ENCODE measurements around the gene TSPEAR.

The TSPEAR gene

DNA sequence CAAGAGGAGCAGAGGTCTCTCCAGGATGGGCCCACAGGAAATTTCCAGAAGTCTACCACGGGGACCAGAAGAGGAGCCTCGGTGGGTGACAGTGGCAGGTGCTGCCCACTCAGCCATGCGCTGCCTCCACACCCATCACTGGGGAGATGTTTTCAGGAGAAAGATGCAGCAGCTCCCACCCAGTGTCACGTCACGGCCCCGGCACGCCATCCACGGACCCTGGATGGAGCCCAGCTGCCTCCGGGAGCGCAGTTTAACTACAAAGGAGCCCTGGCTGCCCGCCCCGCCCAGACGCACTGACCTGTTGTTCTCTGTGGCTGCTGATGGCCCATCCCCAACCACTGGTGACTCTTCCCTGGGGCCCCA lies 6.8 kb downstream of the TSPEAR start:
- Mint-ChIP-seq H3K27me3 (ENCODE audit: low read depth) (peaks cover 99% of the 10 kb centered on the region), H3K9me3 (peaks cover 5% of the 10 kb centered on the region), H3K4me1 (peaks cover 10% of the 10 kb centered on the region), H3K36me3 (ENCODE audit: low read depth) (no peaks in the 10 kb centered on the region), H3K4me3 (no peak overlapping the region), H3K27ac (no peak overlapping the region)
- TF ChIP-seq, protein P1, sequence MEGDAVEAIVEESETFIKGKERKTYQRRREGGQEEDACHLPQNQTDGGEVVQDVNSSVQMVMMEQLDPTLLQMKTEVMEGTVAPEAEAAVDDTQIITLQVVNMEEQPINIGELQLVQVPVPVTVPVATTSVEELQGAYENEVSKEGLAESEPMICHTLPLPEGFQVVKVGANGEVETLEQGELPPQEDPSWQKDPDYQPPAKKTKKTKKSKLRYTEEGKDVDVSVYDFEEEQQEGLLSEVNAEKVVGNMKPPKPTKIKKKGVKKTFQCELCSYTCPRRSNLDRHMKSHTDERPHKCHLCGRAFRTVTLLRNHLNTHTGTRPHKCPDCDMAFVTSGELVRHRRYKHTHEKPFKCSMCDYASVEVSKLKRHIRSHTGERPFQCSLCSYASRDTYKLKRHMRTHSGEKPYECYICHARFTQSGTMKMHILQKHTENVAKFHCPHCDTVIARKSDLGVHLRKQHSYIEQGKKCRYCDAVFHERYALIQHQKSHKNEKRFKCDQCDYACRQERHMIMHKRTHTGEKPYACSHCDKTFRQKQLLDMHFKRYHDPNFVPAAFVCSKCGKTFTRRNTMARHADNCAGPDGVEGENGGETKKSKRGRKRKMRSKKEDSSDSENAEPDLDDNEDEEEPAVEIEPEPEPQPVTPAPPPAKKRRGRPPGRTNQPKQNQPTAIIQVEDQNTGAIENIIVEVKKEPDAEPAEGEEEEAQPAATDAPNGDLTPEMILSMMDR (IDR thresholded peaks at IDR 0.05; ENCODE audit: unreplicated experiment in 3 of 3), result no peak

DNA sequence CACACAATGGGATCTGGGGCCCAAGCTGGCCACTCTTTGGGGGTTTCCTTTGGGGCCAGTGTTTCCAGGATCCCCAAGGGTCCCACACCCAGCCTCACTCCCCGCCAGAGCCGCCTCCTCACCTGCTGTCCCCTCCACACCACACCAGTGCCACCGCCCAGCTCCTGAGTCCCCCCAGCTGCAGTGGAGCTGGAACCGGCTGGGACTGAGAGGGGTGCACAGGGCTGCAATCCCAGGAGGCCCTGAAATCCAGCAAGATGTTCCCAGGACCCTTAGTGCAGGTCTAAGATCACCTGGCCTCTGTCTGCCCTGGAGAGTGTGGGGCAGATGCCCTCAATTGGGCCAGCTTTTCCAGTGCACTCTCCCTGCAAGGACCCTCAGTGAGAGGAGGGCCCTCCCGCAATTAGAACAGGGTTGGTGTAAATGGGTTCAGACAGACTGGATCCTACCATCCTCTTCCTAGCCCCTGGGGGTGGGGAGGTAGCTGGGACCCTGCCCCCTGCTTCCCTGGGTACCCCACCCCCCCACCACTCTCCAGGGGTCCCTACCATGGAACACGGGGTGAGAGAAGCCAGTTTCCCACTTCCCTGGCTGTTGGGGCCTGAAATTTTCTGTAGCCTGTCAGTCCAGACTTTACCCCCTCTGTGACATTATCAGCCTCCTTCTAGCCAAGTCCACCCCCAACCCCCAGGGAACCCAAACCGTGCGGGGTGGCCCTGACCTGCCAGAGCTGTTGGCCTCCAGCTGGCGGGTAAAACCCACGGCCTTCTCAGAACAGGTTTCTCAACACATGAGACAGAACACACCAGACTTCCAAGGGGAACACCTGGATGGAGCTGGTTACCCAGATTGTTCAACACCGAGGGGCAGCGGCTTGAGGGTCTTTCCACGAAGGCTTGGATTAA lies 7.4 kb downstream of the TSPEAR start:
- Mint-ChIP-seq H3K4me3 (no peak overlapping the region), H3K27me3 (ENCODE audit: low read depth) (peaks cover 92% of the 10 kb centered on the region), H3K27ac (no peak overlapping the region), H3K9me3 (peaks cover 5% of the 10 kb centered on the region), H3K36me3 (ENCODE audit: low read depth) (no peaks in the 10 kb centered on the region), H3K4me1 (peaks cover 5% of the 10 kb centered on the region)
- TF ChIP-seq, protein P1 (IDR thresholded peaks at IDR 0.05; ENCODE audit: unreplicated experiment in 3 of 3), result no peak

DNA sequence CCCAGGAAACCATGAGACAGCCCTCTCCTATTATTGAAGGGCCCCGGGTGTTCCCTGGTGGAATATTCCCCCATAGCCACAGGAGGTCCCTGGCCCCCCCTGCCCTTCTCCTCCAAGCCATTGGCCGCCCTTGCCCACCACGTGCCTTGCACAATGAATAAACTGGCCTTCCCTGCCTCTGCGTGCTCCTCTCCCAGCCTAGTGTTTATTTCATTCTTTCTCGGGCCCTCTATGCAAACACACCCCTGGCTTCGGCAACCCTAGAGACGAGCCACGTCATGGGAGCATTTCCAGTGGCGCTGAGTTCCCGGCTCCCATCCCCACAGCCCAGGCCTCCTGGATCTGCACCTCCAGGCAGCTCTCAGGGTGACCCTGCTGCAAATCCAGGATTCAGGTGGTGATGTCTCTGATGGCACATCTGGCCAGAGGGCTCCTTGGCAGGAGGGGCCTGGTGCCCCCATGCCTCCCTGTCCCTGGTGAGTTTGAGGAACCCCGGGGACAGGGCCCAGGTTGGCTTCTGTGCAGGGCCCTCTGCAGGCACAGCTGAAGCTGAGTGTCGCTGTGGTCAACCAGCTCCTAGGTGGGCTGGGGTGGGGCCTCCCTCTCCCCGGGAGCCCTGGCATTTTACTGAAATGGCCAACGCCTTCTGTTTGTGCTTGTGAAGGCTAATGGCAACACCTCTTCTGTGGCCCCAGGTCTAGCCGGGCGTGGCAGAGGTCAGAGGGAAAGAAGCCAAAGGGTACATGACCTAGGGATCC lies 8.2 kb downstream of the TSPEAR start:
- no peak overlapping the region for H3K4me3 Mint-ChIP-seq
- no peaks in the 10 kb centered on the region for H3K36me3 Mint-ChIP-seq (ENCODE audit: low read depth)
- peaks cover 5% of the 10 kb centered on the region for H3K9me3 Mint-ChIP-seq
- TF ChIP-seq, protein P1 (IDR thresholded peaks at IDR 0.05; ENCODE audit: unreplicated experiment in 3 of 3), result no peak
- H3K27ac Mint-ChIP-seq, result no peak overlapping the region
- peaks cover 91% of the 10 kb centered on the region for H3K27me3 Mint-ChIP-seq (ENCODE audit: low read depth)
- peaks cover 11% of the 10 kb centered on the region for H3K4me1 Mint-ChIP-seq

DNA sequence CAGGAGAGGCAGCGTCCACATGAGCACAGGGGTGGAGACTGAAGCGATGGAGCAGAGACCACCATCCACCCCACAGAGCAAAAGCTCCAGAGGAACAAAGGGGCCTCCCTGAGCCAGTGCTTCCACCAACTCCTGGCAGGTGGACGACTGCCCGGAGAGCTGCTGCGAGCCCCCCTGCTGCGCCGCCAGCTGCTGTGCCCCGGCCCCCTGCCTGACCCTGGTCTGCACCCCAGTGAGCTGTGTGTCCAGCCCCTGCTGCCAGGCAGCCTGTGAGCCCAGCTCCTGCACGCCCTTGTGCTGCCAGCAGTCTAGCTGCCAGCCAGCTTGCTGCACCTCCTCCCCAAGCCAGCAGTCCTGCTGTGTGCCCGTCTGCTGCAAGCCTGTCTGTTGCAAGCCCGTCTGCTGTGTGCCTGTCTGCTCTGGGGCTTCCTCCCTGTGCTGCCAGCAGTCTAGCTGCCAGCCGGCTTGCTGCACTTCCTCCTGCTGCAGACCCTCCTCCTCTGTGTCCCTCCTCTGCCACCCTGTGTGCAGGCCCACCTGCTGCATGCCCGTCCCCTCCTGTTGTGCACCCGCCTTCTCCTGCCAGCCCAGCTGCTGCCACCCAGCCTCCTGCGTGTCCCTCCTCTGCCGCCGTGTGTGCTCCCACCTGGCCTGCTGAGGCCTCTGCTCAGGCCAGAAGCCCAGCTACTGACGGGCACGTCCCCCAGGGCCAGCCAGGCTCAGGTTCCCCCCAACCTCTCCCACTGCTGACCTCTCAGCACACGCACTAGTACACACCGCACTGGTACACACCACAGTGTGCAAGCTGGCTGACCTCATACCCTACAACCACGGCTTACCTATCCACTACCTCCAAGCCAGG lies 9.0 kb downstream of the TSPEAR start:
- Mint-ChIP-seq H3K4me1 (peaks cover 11% of the 10 kb centered on the region), H3K27ac (no peak overlapping the region), H3K27me3 (ENCODE audit: low read depth) (peaks cover 91% of the 10 kb centered on the region), H3K4me3 (no peak overlapping the region), H3K36me3 (ENCODE audit: low read depth) (no peaks in the 10 kb centered on the region), H3K9me3 (peaks cover 5% of the 10 kb centered on the region)
- TF ChIP-seq, protein P1 (IDR thresholded peaks at IDR 0.05; ENCODE audit: unreplicated experiment in 3 of 3), result no peak

DNA sequence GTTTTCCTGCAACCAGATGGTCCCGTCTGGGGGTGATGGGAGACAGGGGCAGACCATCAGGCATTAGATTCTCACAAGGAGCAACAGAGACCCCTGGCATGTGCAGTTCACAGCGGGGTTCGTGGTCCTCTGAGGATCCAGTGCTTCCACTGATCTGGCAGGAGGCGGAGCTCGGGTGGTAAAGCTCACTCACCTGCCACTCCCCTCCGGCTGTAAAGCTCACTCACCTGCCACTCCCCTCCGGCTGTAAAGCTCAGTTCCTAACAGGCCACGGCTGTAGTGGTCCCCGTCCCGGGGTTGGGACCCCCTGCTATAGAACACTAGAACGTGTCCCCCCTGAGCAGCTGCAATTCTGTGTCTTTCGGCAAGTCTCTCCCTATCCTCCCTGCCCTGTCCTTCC lies 9.8 kb downstream of the TSPEAR start:
- H3K4me3 Mint-ChIP-seq, result no peak overlapping the region
- peaks cover 90% of the 10 kb centered on the region for H3K27me3 Mint-ChIP-seq (ENCODE audit: low read depth)
- H3K36me3 Mint-ChIP-seq (ENCODE audit: low read depth), result no peaks in the 10 kb centered on the region
- peaks cover 5% of the 10 kb centered on the region for H3K9me3 Mint-ChIP-seq
- TF ChIP-seq, protein P1 (IDR thresholded peaks at IDR 0.05; ENCODE audit: unreplicated experiment in 3 of 3), result no peak
- H3K27ac Mint-ChIP-seq, result no peak overlapping the region
- peaks cover 15% of the 10 kb centered on the region for H3K4me1 Mint-ChIP-seq

Data from nephron (organoid).